GM19025 (cell line): ENCODE measurements around the gene AK2.
"Not testable (repeated sequence)": the region's sequence is repeated elsewhere in the genome, so short reads cannot be mapped to it uniquely, and the experiment has no call there.

Experiments used
- ATAC-seq: cut with Tn5 transposase; IDR thresholded peaks from one replicate; pipeline ENCODE4 v1.9.1; 2021; ENCODE audit warnings: mild to moderate bottlenecking, low read depth, moderate library complexity; ENCODE audit not compliant: unreplicated experiment

Gene AK2

DNA sequence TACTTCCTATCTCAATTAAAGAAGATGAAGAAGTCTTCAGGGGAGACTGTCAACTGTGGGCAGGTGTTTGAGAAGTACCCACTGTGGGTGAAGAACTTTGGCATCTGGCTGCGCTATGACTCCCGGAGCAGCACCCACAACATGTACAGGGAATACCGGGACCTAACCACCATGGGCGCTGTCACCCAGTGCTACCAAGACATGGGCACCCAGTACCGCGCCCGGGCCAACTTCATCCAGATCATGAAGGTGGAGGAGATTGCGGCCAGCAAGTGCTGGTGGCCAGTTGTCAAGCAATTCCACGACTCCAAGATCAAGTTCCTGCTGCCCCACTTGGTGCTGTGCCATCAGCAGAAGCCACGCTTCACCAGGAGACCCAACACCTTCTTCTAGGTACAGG is 56.6 kb downstream of the AK2 start:
- no peak for ATAC-seq

DNA sequence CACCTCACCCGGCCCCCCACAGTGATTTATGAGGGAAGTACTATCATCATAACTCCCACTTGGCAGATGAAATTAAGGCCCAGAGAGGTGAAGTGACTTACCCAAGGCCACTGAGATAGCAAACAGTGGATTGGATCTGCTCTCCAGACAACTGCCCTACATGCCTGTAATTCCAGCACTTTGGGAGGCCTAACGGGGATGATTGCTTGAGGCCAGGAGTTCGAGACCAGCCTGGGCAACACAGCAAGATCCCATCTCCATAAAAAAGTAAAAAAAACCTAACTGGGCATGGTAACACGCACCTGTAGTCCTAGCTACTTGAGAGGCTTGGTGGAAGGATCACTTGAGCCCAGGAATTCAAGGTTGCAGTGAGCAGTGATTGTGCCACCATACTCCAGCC is 57.8 kb downstream of the AK2 start:
- ATAC-seq: no peak

DNA sequence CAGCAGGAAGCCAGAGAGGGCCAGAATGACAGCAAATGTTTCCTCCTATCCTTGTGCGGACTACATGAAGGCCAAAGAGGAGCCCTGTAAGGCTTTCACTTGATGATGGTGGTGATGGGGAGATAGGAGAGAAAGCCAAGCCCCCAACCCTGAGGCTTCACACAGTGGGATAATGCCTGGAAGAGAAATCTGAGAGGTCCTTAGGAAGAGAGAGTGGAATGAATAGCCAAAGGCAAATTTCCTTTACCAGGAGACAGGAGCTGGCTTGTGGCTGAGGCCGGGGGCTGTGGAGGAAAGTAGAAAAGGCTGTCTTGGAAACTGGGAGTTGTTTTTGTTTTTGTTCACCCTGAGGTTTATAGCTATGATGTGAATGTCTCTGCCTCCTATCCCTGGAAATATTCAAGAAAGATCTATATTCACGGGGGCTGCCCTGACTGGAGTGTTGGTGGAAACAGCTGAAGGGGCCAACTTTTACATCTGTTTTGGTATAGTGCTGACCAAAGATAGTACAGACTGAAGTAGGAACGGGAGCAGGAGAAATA is 59.1 kb downstream of the AK2 start:
- no peak for ATAC-seq

DNA sequence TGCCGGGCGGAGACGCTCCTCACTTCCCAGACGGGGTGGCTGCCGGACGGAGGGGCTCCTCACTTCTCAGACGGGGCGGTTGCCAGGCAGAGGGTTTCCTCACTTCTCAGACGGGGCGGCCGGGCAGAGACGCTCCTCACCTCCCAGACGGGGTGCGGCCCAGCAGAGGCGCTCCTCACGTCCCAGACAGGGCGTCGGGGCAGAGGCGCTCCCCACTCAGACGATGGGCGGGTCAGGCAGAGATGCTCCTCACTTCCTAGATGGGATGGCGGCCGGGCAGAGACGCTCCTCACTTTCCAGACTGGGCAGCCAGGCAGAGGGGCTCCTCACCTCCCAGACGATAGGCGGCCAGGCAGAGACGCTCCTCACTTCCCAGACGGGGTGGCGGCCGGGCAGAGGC is 61.6 kb downstream of the AK2 start:
- not testable (repeated sequence) for ATAC-seq

DNA sequence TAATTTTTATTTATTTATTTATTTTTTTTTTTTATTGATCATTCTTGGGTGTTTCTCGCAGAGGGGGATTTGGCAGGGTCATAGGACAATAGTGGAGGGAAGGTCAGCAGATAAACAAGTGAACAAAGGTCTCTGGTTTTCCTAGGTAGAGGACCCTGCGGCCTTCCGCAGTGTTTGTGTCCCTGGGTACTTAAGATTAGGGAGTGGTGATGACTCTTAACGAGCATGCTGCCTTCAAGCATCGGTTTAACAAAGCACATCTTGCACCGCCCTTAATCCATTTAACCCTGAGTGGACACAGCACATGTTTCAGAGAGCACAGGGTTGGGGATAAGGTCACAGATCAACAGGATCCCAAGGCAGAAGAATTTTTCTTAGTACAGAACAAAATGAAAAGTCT is 63.2 kb downstream of the AK2 start:
- not testable (repeated sequence) for ATAC-seq

DNA sequence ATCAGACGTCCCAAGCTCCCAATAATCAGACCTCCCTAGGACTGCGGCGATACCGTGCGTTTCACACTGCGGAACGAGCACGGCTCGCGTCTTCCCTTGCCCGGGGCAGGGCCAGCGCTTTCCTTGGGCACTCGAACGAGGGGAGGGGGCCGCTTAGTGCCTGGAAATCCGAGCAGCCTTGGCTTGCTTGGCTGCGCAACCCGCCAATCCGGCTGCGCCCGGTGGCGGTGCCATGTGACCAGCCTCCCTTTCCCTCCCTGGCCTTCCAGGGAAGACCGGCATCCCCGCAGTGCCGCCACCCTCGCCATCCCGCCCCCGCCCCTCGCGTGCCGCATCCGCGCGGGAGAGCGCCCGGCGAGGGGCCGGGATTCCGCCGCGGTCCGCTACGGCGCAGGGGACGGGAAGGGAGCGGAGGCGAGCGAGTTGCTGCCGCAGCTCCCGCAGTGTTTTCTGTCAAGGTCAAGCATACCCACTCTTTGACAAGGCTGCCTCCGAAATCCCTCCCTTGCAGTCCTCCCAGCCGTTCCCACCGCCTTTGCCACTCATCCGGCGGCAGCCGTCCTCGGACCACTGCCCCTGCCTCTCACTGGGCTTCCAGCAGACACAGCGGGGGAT is 63.8 kb downstream of the AK2 start:
- ATAC-seq: no peak

DNA sequence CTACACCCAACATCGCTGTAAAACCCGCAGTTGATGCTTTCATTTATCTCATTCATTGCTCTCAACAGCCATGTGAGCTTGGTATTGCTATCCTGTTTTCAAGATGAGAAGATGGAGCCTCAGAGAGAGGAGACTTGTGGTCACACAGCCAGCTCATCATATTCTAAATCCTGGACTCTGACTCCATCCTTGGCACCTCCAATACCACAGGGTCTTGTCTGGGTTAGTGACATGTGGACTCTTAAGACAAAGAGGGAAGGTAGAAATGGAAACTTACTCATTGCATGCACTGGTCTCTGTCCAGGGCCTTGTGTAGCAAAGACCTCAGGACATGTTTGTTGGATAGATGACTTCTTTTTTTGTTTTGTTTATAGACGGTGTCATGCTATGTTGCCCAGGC is 65.1 kb downstream of the AK2 start:
- ATAC-seq: no peak

DNA sequence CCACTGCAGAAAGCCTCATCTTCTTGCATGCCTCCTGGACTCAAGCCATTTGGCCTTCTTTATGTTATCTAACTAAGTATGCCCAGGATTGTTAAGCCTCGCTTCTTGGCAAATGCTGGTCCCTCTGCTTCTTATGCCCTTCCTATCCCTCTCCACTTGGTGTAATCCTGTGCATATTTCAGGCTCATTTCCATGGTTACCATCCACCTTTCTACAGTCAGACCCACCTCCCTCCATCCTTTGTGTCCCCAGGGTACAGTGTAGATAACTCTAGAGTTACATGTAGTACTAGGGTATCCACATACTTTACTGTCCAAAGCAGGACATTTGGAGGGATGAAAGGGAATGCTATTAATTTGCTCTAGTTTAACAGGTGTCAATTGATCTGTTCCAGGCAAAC is 65.5 kb downstream of the AK2 start:
- ATAC-seq: no peak

DNA sequence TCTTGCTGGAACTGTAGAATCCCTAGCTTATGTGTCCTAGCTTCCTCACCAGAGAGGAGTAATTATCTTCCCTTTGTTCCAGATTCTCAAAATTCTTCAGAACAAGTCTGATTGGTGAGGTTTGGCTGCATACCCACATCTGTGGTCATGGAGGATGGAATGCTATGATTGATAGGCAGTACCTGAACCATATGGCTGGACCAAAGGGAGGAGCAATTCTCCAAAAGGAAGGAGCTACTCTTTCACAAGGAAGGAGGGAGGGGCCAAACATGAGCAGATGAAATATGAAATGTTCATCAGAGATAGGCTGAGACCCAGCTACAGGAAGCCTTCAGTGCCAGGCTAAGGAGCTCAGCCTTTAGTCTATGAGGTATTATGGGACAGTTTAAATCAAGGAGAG is 67.1 kb downstream of the AK2 start:
- ATAC-seq: no peak

DNA sequence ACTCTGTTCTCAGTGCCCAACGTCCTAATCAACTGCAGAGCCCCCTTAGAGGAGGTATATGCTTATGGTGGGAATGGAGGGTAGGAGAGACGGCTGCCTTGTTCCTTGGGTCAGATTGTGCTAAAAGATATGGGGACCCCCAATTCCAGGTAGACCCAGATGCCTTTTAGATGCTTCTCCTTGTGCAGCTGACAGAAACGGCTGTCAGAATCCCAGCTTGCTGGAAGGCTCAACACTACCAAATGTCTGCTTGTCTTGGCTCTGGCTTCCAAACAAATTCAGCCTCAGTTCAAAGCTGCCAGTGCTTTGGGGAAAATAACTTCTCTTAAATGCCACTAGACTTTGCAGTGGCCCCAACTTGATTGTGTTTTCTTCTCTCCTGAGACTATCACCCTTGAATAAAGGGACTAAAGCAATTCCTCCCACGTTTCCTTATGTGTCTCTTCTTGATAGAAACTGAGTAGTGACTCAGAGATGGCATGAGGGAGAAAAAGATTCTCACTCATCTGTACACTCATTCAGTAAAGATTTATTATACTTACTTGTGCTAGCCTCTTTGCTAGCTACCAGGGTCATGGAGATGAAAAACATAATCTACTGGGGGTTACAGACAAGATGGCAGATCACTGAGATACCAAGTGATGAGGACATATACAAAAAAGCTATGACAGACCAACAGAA is 68.7 kb downstream of the AK2 start:
- no peak for ATAC-seq

DNA sequence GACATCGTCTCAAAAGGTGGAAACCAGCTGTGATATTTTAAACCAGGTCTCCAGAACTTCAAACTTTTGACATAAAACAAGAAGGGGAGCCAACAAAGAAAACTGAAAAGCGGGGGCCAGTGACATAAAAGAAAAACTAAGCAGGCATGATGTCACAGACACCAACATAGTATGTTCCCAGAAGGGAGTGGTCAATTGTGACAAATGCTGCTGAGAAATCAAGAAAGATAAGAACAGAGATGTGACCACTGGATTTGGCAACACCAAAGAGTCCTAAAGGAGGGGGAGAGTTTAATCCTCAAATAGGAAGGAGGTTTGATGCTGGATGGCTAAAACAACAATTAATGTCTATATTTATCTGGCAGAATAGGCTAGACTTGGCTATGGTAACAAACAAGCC is 69.8 kb downstream of the AK2 start:
- ATAC-seq: no peak

DNA sequence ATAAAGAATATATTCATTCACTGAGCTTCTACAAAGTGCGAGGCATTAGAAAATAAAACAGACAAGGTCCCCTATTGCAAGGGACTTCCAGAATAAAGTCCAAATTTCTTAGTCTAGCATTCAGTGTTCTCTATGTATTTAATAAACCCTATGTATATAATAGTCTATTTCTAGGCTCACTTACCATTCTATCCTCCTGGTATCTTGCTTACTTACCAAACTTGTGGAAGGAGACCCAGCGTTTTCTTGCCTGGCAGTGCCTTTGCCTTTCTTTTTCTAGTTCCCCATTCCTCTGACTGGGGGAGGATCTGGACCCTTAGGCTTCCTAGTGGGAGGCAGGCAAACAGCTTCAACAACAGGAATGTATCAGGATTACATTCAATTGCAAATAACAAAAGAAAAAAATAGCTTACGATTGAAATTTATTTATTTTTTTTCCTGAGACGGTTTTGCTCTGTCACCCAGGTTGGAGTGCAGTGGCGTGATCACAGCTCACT is 71.4 kb downstream of the AK2 start:
- no peak for ATAC-seq

DNA sequence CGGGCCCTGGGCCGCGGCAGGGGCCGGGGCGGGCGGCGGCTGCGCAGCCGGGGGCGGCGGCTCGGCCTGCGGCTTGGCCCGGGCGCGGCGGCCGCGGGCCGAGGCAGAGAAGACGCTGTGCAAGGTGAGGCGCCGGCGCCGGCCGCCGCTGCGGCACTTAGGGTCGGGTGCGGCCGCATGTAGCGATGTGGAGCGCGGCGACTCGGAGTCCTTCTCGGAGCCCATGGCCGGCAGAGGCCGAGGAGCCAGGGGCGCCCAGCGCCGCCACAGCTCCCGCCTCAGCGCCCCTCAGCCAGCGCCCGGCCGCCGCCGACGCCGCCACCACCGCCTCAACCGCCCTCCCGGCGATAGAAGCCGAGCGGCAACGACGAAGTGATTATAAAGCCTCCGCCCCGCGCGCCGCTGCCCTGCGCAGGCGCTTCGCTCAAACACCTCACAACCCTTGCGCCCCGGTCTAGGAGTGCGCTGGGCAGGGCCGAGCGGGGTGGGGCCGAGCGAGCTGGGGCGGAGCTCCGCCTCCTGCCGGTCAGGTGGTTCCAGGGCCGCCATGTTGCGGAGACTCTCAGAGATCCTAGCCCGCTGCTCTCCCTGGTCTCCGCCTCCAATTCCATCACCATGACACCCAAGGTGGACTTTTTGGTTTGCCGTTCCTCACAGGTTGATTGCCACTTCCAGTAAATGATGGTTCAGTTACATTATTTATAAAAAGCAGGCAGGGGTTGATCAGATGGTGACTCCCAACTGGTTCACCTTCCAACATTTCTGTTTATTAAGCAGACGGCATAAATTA is 72.0 kb downstream of the AK2 start, which contains the start of gene RNF19B:
Gene RNF19B, minus strand, starts transcription at position 349 of the 790 bp plus-strand sequence. Its CDS starts 124 bp downstream, at position 225.
- ATAC-seq: peak; percentile 87

DNA sequence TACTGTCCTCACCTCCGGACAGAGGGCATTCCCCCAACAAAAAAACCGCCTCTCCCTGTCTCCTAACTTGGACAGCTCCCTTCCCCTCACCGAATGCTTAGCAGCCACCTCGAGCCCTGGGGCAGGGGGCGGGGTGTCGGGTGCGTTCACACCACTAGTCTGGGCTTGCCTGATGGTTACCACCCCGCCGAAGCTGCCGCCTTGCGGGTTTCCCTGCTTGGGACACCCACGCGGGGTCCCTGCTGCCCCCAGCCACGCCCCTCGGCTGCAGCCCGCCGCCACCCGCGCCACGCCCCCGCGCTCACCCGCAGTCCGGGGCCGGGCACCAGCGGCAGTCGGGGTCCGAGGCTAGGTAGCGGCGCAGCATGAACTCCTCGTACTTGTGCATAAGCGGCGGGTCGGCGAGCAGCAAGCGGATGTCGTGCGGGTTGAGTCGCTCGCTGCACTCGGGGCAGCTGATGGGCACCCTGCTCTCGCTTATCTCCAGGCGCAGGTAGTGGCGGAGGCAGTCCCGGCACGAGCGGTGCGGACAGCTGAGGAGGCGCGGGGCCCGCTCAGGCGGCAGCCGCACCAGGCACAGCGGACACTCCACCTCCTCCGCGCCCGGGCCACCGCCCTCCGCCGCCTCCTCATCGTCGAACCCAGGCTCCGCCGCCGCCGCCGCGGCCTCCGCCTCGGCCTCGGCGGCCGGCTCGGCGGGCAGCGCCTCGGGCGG is 72.8 kb downstream of the AK2 start:
- peak; percentile 14 for ATAC-seq

DNA sequence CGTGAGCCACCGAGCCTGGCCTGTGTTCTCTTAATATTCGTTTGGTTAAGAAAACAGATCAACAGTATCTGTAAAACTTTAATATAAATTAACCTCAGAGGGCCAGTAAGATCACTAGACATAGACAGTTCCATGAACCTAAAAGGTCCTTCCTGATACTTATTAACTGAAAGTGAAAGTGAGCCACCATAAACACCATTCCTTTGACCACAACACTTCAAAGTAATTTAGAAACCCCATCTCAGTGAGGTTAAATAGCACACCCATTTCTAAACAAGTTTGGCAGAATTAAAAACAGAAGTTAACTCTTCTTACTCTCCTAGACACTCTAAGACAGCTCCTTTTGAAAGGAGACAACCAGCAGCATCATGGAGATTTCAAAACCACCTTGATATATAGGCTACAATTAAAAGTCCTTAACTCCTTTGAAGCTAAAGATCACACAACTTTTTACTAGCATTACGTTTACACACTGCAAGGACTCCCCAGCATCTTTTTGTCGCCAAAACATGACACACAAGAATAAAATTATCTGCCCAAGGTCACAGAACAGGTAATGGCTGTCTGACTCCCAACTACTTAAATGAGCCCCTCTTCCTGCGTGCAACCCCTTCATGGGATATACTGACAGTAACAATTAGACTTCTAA is 74.3 kb downstream of the AK2 start:
- no peak for ATAC-seq

DNA sequence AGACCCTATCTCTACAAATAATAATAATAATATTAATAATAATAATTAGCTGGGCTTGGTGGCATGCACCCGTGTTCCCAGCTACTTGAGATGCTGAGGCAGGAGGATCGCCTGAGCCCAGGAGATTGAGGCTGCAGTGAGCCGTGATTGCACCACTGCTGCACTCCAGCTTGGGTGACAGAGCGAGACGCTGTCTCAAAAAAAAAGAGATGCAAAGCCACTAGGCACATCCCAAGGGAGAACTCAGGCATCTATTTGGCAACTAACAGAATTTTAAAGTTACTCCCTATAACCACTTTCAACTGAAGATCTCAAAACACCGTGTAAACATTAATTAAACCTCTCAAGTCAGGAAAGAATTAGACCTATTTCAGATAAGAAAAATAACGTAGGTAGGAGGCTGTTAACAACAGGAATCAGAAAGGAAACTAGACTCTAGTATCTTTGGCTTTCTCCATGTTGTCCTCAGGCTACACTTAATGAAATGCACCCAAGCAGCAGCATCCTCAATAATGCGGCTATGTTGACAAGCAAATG is 75.8 kb downstream of the AK2 start:
- no peak for ATAC-seq

DNA sequence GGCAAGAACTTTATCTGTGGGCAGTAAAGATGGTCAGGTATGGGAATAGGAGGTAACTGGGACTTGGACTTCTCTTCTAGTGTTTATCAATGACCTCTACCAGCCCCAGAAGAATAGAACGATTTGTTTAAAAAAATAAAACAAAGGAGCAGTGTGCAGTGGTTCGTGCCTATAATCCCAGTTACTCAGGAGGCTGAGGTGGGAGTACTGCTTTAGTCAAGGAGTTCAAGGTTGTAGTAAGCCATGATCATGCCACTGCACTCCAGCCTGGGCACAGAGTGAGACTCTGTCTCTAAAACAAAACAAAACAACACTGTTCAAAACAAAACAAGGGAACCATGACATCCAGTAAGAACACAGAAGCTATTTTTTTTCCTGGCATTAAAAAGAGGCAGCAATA is 76.3 kb downstream of the AK2 start:
- ATAC-seq: no peak

DNA sequence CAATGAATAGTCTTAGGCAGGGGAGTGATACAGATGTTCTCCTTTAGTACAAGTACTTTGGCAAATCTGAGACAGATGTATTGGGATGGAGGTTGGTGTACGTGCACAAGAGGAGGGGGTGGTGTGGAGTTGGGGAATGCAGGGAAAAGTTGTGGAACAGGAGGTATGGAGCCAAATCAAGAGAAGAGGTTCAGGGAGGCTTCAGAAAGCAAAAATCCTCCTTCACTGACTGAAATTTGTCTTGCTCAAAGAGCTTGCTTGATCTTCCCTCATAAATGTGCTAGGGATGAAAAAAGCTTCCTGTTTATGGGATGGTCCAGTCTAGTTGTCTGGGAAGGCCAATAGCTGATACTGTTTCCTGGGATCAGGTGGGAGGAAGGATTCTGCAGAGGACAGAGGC is 77.9 kb downstream of the AK2 start:
- ATAC-seq: no peak
